HepG2 (cell line): ENCODE data around the gene ATP7B. TPM values are rescaled to one million over a fixed set of nuclear protein-coding genes. Genes with fewer than 3 reads are reported as not detected.

ENCODE experiments used
- ATAC-seq: fragments of 200-7000 bp; cut with Tn5 transposase; 3 replicates; pipeline ENCODE4 v1.9.1; 2020; ENCODE audit warnings: mild to moderate bottlenecking, moderate library complexity
- BruUV-seq: library from RNA; stranded (reverse); fragments of 400-500 nt; replicated peaks from 2 replicates; lab custom pipeline; 2021; lab: Mats Ljungman, UMichigan
- CTCF ChIA-PET: fragments of 300-600 bp; formaldehyde crosslinking; extraction: SDS; loops from one replicate; lab custom pipeline; 2021; ENCODE audit warnings: low total read pairs, inconsistent platforms, low intra/inter-chr PET ratio; lab: Yijun Ruan, JAX
- POLR2A ChIA-PET: fragments of 350-600 bp; sonication (Branson Sonifier 250); formaldehyde crosslinking; loops from one replicate; lab custom pipeline; 2020; ENCODE audit warnings: antibody characterized with exemption, inconsistent platforms; lab: Yijun Ruan, JAX
- DNase-seq: peaks from one replicate; pipeline ENCODE4 v3.0.0-alpha.2; 2015; ENCODE audit warnings: low spot score
- FAIRE-seq: peaks from 3 replicates; lab custom pipeline; 2011; peaks lifted over from hg19 to GRCh38; lab: Jason Lieb, UNC
- H2AFZ ChIP-seq: one replicate; pipeline ENCODE4 v1.6.1; 2011; ENCODE audit warnings: low read length, inconsistent platforms
- H3K27ac ChIP-seq: fragments of 300-600 bp; 3 replicates; pipeline ENCODE4 v1.8.0; 2011; ENCODE audit warnings: mixed run types, mild to moderate bottlenecking, mixed read lengths, low read length, inconsistent platforms; ENCODE audit not compliant: insufficient read depth; ENCODE audit errors: extremely low read length
- H3K27me3 ChIP-seq, 2 experiments: fragments of 200-600 bp in 1 of 2; 2 replicates in 1 of 2; 3 replicates in 1 of 2; pipeline versions ENCODE4 v1.6.0 to v1.8.0; 2011; ENCODE audit warnings: low read length in 2 of 2, mild to moderate bottlenecking in 2 of 2, moderate library complexity in 2 of 2, inconsistent platforms in 1 of 2; ENCODE audit not compliant: insufficient read depth in 2 of 2, control insufficient read depth in 1 of 2
- H3K36me3 ChIP-seq, 2 experiments: fragments of 200-600 bp in 1 of 2; replicated peaks in 1 of 2; 2 replicates in 1 of 2; 3 replicates in 1 of 2; pipeline versions ENCODE4 v1.5.1 to v1.8.0; 2011; ENCODE audit warnings: low read length in 2 of 2, inconsistent platforms in 1 of 2; ENCODE audit not compliant: insufficient read depth in 2 of 2, control insufficient read depth in 1 of 2
- H3K4me1 ChIP-seq: 2 replicates; pipeline ENCODE4 v1.5.1; 2012; ENCODE audit warnings: low read length, inconsistent platforms; ENCODE audit not compliant: insufficient read depth
- H3K4me2 ChIP-seq: 2 replicates; pipeline ENCODE4 v1.6.0; 2011; ENCODE audit warnings: low read depth, low read length, inconsistent platforms
- H3K4me3 ChIP-seq, 3 experiments: fragments of 200-600 bp in 1 of 3; sonication (generic), shearing (Covaris generic) in 1 of 3; replicated peaks in 1 of 3; 2 replicates each; pipeline ENCODE4 v1.5.1; 2011 to 2016; ENCODE audit warnings: low read length in 3 of 3, inconsistent platforms in 2 of 3, low read depth in 2 of 3, mild to moderate bottlenecking in 2 of 3, control low read depth in 1 of 3, mixed read lengths in 1 of 3; ENCODE audit not compliant: insufficient read depth in 1 of 3
- H3K79me2 ChIP-seq: one replicate; pipeline ENCODE4 v1.6.1; 2011; ENCODE audit warnings: low read length, inconsistent platforms; ENCODE audit not compliant: insufficient read depth
- H3K9ac ChIP-seq: 2 replicates; pipeline ENCODE4 v1.6.0; 2011; ENCODE audit warnings: mild to moderate bottlenecking, low read depth, low read length, inconsistent platforms; ENCODE audit not compliant: insufficient read depth
- H3K9me3 ChIP-seq: 2 replicates; pipeline ENCODE4 v1.5.1; 2012; ENCODE audit warnings: mild to moderate bottlenecking, low read length
- H4K20me1 ChIP-seq: 2 replicates; pipeline ENCODE4 v1.6.0; 2011; ENCODE audit warnings: inconsistent platforms, mild to moderate bottlenecking, low read length, moderate library complexity; ENCODE audit not compliant: insufficient read depth
- MED8 ChIP-seq: sonication (generic); formaldehyde crosslinking; IDR thresholded peaks from 2 replicates; pipeline ENCODE4 v1.8.1; 2023; ENCODE audit warnings: mild to moderate bottlenecking, missing genetic modification reagents; ENCODE audit not compliant: insufficient replicate concordance
- PHF5A ChIP-seq: IDR thresholded peaks from one replicate; pipeline ENCODE4 v1.6.1; 2018; ENCODE audit warnings: low read depth, missing genetic modification reagents; ENCODE audit not compliant: unreplicated experiment
- SRSF9 ChIP-seq: fragments of 200-400 bp; formaldehyde crosslinking; IDR thresholded peaks from 2 replicates; pipeline ENCODE4 v1.6.1; 2018; ENCODE audit warnings: borderline replicate concordance, mild to moderate bottlenecking, low read depth, low read length; ENCODE audit not compliant: insufficient read depth, poor library complexity, severe bottlenecking
- ZFP41 ChIP-seq: sonication (generic); formaldehyde crosslinking; IDR thresholded peaks from 2 replicates; pipeline ENCODE4 v1.4.0; 2020; ENCODE audit warnings: mild to moderate bottlenecking, missing genetic modification reagents, borderline replicate concordance
- ZFP90 ChIP-seq: sonication (generic); formaldehyde crosslinking; IDR thresholded peaks from 2 replicates; pipeline ENCODE4 v1.8.0; 2022; ENCODE audit warnings: missing genetic modification reagents, mild to moderate bottlenecking, inconsistent platforms, borderline replicate concordance
- ZMYM4 ChIP-seq: sonication (generic); formaldehyde crosslinking; IDR thresholded peaks from 2 replicates; pipeline ENCODE4 v1.8.1; 2023; ENCODE audit warnings: mild to moderate bottlenecking, missing genetic modification reagents
- ZNF235 ChIP-seq: sonication (generic); formaldehyde crosslinking; IDR thresholded peaks from 2 replicates; pipeline ENCODE4 v1.8.1; 2023; ENCODE audit warnings: mild to moderate bottlenecking, missing genetic modification reagents, borderline replicate concordance
- ZNF333 ChIP-seq: sonication (generic); formaldehyde crosslinking; IDR thresholded peaks from 2 replicates; pipeline ENCODE4 v1.4.0; 2020; ENCODE audit warnings: mild to moderate bottlenecking, missing genetic modification reagents, borderline replicate concordance
- ZNF775 ChIP-seq: sonication (generic); formaldehyde crosslinking; IDR thresholded peaks from 2 replicates; pipeline ENCODE4 v1.4.0; 2020; ENCODE audit warnings: missing genetic modification reagents, mild to moderate bottlenecking, moderate library complexity, borderline replicate concordance
- WGBS: methylation state at CpG from one replicate; pipeline ENCODE4 v1.1.6; 2017; ENCODE audit warnings: low lambda C conversion rate; 5-methylcytosine and 5-hydroxymethylcytosine counted together
- in situ Hi-C: cut with HindIII; loops from 2 replicates; pipeline ENCODE4 v1.10.0; 2017; ENCODE audit warnings: low pct_unique_long_range_greater_than_20kb; ENCODE audit not compliant: extremely low pct_ligation_motif_present
- intact Hi-C: fragments of 100-400 bp; cut with micrococcal nuclease; formaldehyde crosslinking; loops from one replicate; pipeline ENCODE4 v1.10.0; 2022; ENCODE audit not compliant: unreplicated experiment
- polyA plus RNA-seq, 8 experiments: library from polyadenylated mRNA; depleted of rRNA in 3 of 8; stranded (reverse) in 7 of 8; unstranded in 1 of 8; fragments of >200 nt; fragmentation: Illumina TruSeq in 4 of 8; extraction: Trizol in 4 of 8; gene quantifications; 2 replicates each; pipeline versions ENCODE4 v1.2.1 to v1.2.3, GENCODE V29; 2011 to 2016; ENCODE audit warnings: low read depth in 4 of 8, missing spikeins in 1 of 8, mixed read lengths in 1 of 8; ENCODE audit not compliant: insufficient read depth in 1 of 8
- total RNA-seq, 5 experiments: library from RNA; depleted of rRNA; stranded (reverse); fragments of >200 nt; fragmentation: Illumina TruSeq; extraction: Trizol; gene quantifications; 2 replicates each; pipeline ENCODE4 v1.2.3, GENCODE V29; 2016; ENCODE audit warnings: low read depth in 1 of 5
- TF ChIP-seq, protein P1 (sequence below): sonication (generic); formaldehyde crosslinking; IDR thresholded peaks from 2 replicates; pipeline ENCODE4 v1.9.0; 2022; ENCODE audit warnings: low read depth, missing genetic modification reagents
- TF ChIP-seq, protein P2 (sequence below): sonication (generic); formaldehyde crosslinking; IDR thresholded peaks from 2 replicates; pipeline ENCODE4 v1.4.0; 2020; ENCODE audit warnings: missing genetic modification reagents
- TF ChIP-seq, protein P3 (sequence below): sonication (generic); formaldehyde crosslinking; IDR thresholded peaks from 2 replicates; pipeline ENCODE4 v1.9.0; 2021; ENCODE audit warnings: missing genetic modification reagents, mild to moderate bottlenecking, borderline replicate concordance
- TF ChIP-seq, protein P4 (sequence below): sonication (generic); formaldehyde crosslinking; IDR thresholded peaks from 2 replicates; pipeline ENCODE4 v1.5.0; 2020; ENCODE audit warnings: mild to moderate bottlenecking, missing genetic modification reagents, borderline replicate concordance

Gene ATP7B
- total and polyA plus RNA-seq, 2 of the 13 experiments (the other 11 are each of a cell fraction or from before 2014, with no cell fraction given), result 31.8 to 57.4 TPM

DNA sequence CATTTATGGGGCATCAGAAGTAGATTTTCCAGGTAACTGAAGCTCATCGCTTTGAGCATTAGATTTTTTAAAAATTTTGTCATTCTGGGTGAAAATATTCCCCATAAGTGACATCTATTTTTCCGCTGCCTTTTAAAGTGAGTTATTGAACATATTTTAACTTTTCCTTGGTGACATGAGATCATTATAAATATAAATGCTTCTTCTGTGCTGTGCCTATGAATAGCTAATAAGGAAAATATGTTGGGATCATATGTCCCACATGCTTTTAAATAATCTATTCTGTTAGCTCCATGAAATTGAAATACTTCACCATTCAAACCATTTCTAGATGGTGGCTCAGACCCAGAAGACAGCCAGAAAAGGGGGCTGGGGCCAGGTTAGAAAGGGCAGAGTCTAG is 14.1 kb downstream of the ATP7B start:
- BruUV-seq, result no TSS peak
- WGBS, result 97% methylated on average over 2 of the region's 2 CpGs
- TF ChIP-seq ZFP41 (CRISPR knock-in tag) (no peak), SRSF9 (no peak), ZNF333 (no peak), ZMYM4 (CRISPR knock-in tag) (no peak), ZFP90 (CRISPR knock-in tag) (no peak), PHF5A (CRISPR knock-in tag) (no peak), ZNF775 (CRISPR knock-in tag) (no peak), MED8 (no peak), ZNF235 (CRISPR knock-in tag) (no peak)
- TF ChIP-seq, protein P1, sequence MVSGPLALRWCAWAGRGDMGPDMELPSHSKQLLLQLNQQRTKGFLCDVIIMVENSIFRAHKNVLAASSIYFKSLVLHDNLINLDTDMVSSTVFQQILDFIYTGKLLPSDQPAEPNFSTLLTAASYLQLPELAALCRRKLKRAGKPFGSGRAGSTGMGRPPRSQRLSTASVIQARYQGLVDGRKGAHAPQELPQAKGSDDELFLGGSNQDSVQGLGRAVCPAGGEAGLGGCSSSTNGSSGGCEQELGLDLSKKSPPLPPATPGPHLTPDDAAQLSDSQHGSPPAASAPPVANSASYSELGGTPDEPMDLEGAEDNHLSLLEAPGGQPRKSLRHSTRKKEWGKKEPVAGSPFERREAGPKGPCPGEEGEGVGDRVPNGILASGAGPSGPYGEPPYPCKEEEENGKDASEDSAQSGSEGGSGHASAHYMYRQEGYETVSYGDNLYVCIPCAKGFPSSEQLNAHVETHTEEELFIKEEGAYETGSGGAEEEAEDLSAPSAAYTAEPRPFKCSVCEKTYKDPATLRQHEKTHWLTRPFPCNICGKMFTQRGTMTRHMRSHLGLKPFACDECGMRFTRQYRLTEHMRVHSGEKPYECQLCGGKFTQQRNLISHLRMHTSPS (CRISPR knock-in tag), result no peak
- TF ChIP-seq, protein P2, sequence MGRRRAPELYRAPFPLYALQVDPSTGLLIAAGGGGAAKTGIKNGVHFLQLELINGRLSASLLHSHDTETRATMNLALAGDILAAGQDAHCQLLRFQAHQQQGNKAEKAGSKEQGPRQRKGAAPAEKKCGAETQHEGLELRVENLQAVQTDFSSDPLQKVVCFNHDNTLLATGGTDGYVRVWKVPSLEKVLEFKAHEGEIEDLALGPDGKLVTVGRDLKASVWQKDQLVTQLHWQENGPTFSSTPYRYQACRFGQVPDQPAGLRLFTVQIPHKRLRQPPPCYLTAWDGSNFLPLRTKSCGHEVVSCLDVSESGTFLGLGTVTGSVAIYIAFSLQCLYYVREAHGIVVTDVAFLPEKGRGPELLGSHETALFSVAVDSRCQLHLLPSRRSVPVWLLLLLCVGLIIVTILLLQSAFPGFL (CRISPR knock-in tag), result no peak
- TF ChIP-seq, protein P3, sequence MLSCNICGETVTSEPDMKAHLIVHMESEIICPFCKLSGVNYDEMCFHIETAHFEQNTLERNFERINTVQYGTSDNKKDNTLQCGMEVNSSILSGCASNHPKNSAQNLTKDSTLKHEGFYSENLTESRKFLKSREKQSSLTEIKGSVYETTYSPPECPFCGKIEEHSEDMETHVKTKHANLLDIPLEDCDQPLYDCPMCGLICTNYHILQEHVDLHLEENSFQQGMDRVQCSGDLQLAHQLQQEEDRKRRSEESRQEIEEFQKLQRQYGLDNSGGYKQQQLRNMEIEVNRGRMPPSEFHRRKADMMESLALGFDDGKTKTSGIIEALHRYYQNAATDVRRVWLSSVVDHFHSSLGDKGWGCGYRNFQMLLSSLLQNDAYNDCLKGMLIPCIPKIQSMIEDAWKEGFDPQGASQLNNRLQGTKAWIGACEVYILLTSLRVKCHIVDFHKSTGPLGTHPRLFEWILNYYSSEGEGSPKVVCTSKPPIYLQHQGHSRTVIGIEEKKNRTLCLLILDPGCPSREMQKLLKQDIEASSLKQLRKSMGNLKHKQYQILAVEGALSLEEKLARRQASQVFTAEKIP (CRISPR knock-in tag), result no peak
- TF ChIP-seq, protein P4, sequence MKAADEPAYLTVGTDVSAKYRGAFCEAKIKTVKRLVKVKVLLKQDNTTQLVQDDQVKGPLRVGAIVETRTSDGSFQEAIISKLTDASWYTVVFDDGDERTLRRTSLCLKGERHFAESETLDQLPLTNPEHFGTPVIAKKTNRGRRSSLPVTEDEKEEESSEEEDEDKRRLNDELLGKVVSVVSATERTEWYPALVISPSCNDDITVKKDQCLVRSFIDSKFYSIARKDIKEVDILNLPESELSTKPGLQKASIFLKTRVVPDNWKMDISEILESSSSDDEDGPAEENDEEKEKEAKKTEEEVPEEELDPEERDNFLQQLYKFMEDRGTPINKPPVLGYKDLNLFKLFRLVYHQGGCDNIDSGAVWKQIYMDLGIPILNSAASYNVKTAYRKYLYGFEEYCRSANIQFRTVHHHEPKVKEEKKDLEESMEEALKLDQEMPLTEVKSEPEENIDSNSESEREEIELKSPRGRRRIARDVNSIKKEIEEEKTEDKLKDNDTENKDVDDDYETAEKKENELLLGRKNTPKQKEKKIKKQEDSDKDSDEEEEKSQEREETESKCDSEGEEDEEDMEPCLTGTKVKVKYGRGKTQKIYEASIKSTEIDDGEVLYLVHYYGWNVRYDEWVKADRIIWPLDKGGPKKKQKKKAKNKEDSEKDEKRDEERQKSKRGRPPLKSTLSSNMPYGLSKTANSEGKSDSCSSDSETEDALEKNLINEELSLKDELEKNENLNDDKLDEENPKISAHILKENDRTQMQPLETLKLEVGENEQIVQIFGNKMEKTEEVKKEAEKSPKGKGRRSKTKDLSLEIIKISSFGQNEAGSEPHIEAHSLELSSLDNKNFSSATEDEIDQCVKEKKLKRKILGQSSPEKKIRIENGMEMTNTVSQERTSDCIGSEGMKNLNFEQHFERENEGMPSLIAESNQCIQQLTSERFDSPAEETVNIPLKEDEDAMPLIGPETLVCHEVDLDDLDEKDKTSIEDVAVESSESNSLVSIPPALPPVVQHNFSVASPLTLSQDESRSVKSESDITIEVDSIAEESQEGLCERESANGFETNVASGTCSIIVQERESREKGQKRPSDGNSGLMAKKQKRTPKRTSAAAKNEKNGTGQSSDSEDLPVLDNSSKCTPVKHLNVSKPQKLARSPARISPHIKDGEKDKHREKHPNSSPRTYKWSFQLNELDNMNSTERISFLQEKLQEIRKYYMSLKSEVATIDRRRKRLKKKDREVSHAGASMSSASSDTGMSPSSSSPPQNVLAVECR, result no peak

More for the DNA sequence above, 14.1 kb downstream of the ATP7B start:
- H4K20me1 ChIP-seq, result peaks cover 28% of the 10 kb centered on the region
- in situ Hi-C loops (no loop called here), intact Hi-C loops (no loop called here)
- peaks cover 79% of the 10 kb centered on the region for H3K4me1 ChIP-seq
- H3K36me3 ChIP-seq, result peaks cover 0 to 6% of the 10 kb centered on the region in 2 experiments; a peak in 2 of 5 replicates
- peak overlapping the region; percentile 79 for H3K27ac ChIP-seq
- ChIA-PET CTCF (interaction anchor here (1.4 kb wide), 1 partner anchor 29 kb away, joined by 3 read pairs; no protein-coding TSS in a partner anchor), POLR2A (interaction anchor here (3.4 kb wide), 1 partner anchor 19 kb away, joined by 25 read pairs; no protein-coding TSS in a partner anchor)
- H3K79me2 ChIP-seq, result peaks cover 99% of the 10 kb centered on the region
- no peak overlapping the region for H3K4me3 ChIP-seq
- no peaks in the 10 kb centered on the region for H3K27me3 ChIP-seq
- no peak overlapping the region for H3K9ac ChIP-seq
- FAIRE-seq, result no peak
- H3K9me3 ChIP-seq, result no peaks in the 10 kb centered on the region
- peak overlapping the region; percentile 75; the same call in 1 of the 2 replicates for H3K4me2 ChIP-seq
- ATAC-seq, result no peak
- H2AFZ ChIP-seq, result no peak overlapping the region
- no peak for DNase-seq
